Activated CD4-positive, alpha-beta T cell treated with anti-CD3 and anti-CD28 coated beads for 36 hours (primary cell): ENCODE results near the gene LMBR1L. TPM values are rescaled to one million over a fixed set of nuclear protein-coding genes. Genes with fewer than 3 reads are reported as not detected.
"Not testable (repeated sequence)": the region's sequence is repeated elsewhere in the genome, so short reads cannot be mapped to it uniquely, and the experiment has no call there.

Experiments used
- ATAC-seq: fragments of 200-7000 bp; cut with Tn5 transposase; one replicate; pipeline ENCODE4 v1.10.0; 2021; ENCODE audit warnings: mild to moderate bottlenecking, moderate library complexity
- CTCF ChIA-PET: fragments of 350-600 bp; sonication (Branson Sonifier 250); formaldehyde crosslinking; loops from one replicate; lab custom pipeline; 2021; ENCODE audit warnings: antibody characterized with exemption; lab: Charles Lee
- POLR2A ChIA-PET: fragments of 350-600 bp; sonication (Branson Sonifier 250); formaldehyde crosslinking; loops from one replicate; lab custom pipeline; 2021; ENCODE audit warnings: antibody characterized with exemption, inconsistent platforms; lab: Charles Lee
- DNase-seq: peaks from one replicate; pipeline ENCODE4 v3.0.0-alpha.2; 2020
- H3K27ac Mint-ChIP-seq: one replicate; pipeline ENCODE4 v1.8.0; 2021; ENCODE audit warnings: mixed read lengths
- H3K27me3 Mint-ChIP-seq: one replicate; pipeline ENCODE4 v1.8.0; 2021; ENCODE audit warnings: mixed read lengths
- H3K36me3 Mint-ChIP-seq: one replicate; pipeline ENCODE4 v1.8.0; 2021; ENCODE audit warnings: low read depth, mixed read lengths
- H3K4me1 Mint-ChIP-seq: one replicate; pipeline ENCODE4 v1.8.0; 2021; ENCODE audit warnings: mixed read lengths
- H3K4me3 Mint-ChIP-seq: one replicate; pipeline ENCODE4 v1.8.0; 2021; ENCODE audit warnings: mild to moderate bottlenecking, moderate library complexity, mixed read lengths
- H3K9me3 Mint-ChIP-seq: one replicate; pipeline ENCODE4 v1.8.0; 2021; ENCODE audit warnings: low read depth, mixed read lengths
- intact Hi-C, 2 experiments: fragments of 100-400 bp; cut with DNase I in 1 of 2; cut with micrococcal nuclease in 1 of 2; formaldehyde crosslinking; loops; one replicate each; pipeline versions ENCODE4 v1.14.2 to v1.15.1; 2022 to 2024; cut with DNase I, micrococcal nuclease
- total RNA-seq, 2 experiments: library from RNA; stranded (reverse); gene quantifications; one replicate each; pipeline ENCODE4 v1.2.3, GENCODE V29; 2021

The LMBR1L gene
- total RNA-seq, 2 experiments from 2014 or later = 45.0 to 48.0 TPM

DNA sequence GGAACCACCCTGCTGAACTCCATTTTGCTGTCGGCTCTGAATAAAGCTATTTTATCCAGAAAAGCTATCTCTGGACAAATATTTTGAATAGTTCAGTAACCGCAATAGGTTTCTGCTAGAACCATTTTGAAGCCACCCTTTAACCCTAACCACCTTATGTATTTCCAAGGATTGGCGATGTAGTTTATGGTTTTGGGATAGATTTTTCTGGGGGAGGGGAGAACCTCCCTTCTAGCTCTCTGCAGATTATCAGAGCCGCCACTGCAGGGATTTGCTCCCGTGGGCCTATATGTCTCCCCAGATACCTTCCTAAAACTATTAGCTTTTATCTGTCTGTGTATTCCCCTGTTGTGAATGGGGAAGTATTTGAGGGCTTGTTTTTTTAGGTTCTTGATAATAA, 22.4 kb upstream of the LMBR1L start:
- ChIA-PET POLR2A (interaction anchor here (4.2 kb wide), 1 partner anchor 55 kb away, joined by 47 read pairs; the partner anchor contains the start of gene TUBA1A), CTCF (interaction anchor here (0.6 to 3.0 kb wide), 10 partner anchors 8 to 280 kb away, joined by 3 to 20 read pairs (median 4); partner anchors contain the start of genes LMBR1L and SPATS2)
- H3K4me1 Mint-ChIP-seq = peaks cover 33% of the 10 kb centered on the region
- intact Hi-C loops = loop anchor here (5.0 to 10.0 kb wide), 5 partner anchors 71 to 936 kb away; partner anchors contain the start of genes CCNT1 (in 1 of the 2), KMT2D (in 1 of the 2), TROAP (in 1 of the 2) and TUBA1C (in 1 of the 2)
- H3K4me3 Mint-ChIP-seq = peak overlapping the region; percentile 99
- H3K36me3 Mint-ChIP-seq = peaks cover 31% of the 10 kb centered on the region
- no peak overlapping the region for H3K27ac Mint-ChIP-seq
- DNase-seq (no peak), ATAC-seq (no peak)
- no peaks in the 10 kb centered on the region for H3K9me3 Mint-ChIP-seq
- no peaks in the 10 kb centered on the region for H3K27me3 Mint-ChIP-seq

DNA sequence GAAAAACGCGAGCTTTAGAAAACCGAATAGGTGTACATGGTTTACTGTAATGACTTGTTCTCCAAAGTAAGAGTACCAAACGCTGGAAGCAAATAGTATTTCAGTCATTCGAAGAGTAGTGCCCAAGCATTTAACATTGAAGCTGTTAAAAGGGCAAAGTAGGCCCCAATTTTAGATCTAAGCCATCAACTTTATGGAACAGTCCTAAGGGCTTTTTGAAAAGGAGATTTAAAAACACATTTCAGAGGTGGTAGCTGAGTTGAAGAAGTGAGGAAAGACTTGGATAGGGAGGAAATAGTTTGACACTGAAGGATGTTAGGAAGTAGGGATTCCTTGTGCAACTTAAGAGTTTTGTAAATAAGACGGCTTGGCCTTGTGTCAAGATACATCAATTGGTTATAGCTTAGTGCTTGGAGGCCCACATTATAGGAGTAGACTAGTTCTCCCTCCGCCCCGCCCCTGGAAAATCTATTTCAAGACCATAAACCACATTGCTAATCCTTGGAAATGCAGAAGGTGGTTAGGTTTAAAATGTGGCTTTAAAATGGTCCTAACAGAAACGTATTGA, 21.3 kb upstream of the LMBR1L start:
- H3K27me3 Mint-ChIP-seq = no peaks in the 10 kb centered on the region
- peaks cover 39% of the 10 kb centered on the region for H3K36me3 Mint-ChIP-seq
- CTCF ChIA-PET = interaction anchor here (0.5 to 3.0 kb wide), 12 partner anchors 20 to 190 kb away, joined by 3 to 20 read pairs (median 4); partner anchors contain the start of genes LMBR1L and TROAP
- peaks cover 43% of the 10 kb centered on the region for H3K4me1 Mint-ChIP-seq
- H3K9me3 Mint-ChIP-seq = no peaks in the 10 kb centered on the region
- ATAC-seq (peak; percentile 2), DNase-seq (no peak)
- peak overlapping the region; percentile 99 for H3K4me3 Mint-ChIP-seq
- intact Hi-C loops = loop anchor here (1.0 to 10.0 kb wide), 17 partner anchors 43 to 935 kb away; partner anchors contain the start of genes CCNT1 (in 2 of the 2), TROAP (in 2 of the 2), ARF3 (in 1 of the 2) and DDX23 (in 1 of the 2)
- POLR2A ChIA-PET = interaction anchor here (0.7 to 4.2 kb wide), 15 partner anchors 15 to 280 kb away, joined by 3 to 47 read pairs (median 5); partner anchors contain the start of genes DDX23, DHH, FKBP11 and LMBR1L
- H3K27ac Mint-ChIP-seq = peak overlapping the region; percentile 92

DNA sequence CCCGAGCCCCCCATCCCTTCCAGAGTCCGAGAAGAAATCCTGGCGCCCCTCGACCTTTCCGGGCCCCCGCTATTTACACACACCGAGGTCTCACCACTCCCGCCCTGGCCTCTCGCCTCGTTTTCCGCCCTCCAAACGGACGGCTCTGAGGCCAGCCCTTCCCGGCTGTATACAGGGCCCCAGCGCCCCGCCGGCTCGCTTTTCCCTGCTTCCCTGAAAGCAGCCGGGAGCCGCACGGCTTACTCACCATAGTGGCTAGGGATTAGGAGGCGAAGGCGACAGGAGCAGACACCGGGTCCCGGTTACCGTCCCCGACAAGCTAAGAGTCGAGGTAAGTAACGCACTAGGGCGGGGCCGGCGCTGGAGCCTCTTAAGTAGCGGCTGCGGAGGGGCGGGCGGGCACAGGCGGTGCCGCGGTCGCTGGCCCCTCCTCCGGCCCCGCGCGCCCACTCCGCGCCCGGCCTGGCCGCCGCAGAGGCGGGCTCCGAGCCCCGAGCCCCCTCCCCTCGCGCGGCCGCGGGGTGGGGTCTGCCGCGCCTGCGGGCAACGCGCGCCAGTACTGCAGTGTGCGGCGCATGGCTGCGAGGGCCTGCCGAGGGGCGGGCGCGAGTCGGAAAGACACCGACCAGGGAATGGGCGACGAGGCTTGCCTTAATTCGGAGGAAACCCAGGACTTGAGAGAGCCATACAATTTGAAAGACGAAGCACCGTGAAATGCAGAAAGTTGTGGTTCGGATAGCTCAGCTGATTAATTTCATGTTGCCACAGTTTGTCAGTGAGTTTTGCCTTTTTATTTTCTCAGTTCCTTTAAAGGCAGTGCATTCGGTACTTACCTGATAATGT, 20.6 kb upstream of the LMBR1L start, which contains the start of gene TUBA1B:
TSS of gene TUBA1B (minus strand) at position 345 of the 843 bp plus-strand sequence. CDS start at position 250, 95 bp downstream.
- H3K9me3 Mint-ChIP-seq = no peaks in the 10 kb centered on the region
- peak within 1 kb of the TSS; percentile 97 for H3K27ac Mint-ChIP-seq
- H3K36me3 Mint-ChIP-seq = peaks cover 40% of the 10 kb centered on the region
- intact Hi-C loops = loop anchor here (1.0 to 10.0 kb wide), 17 partner anchors 42 to 934 kb away; partner anchors contain the start of genes CCNT1 (in 2 of the 2), TROAP (in 2 of the 2), ARF3 (in 1 of the 2) and DDX23 (in 1 of the 2)
- POLR2A ChIA-PET = interaction anchor here (0.6 to 4.2 kb wide), 29 partner anchors 14 to 279 kb away, joined by 3 to 47 read pairs (median 4); partner anchors contain the start of genes ARF3, DDX23, DHH and FKBP11
- peak within 1 kb of the TSS; percentile 99 for H3K4me3 Mint-ChIP-seq
- peaks cover 44% of the 10 kb centered on the region for H3K4me1 Mint-ChIP-seq
- no peaks in the 10 kb centered on the region for H3K27me3 Mint-ChIP-seq
- peak; percentile 82 for ATAC-seq
- DNase-seq = peak; percentile 95
- CTCF ChIA-PET = interaction anchor here (0.5 to 3.0 kb wide), 22 partner anchors 10 to 458 kb away, joined by 3 to 20 read pairs (median 4); partner anchors contain the start of genes LMBR1L, RHEBL1, TROAP and TUBA1A

DNA sequence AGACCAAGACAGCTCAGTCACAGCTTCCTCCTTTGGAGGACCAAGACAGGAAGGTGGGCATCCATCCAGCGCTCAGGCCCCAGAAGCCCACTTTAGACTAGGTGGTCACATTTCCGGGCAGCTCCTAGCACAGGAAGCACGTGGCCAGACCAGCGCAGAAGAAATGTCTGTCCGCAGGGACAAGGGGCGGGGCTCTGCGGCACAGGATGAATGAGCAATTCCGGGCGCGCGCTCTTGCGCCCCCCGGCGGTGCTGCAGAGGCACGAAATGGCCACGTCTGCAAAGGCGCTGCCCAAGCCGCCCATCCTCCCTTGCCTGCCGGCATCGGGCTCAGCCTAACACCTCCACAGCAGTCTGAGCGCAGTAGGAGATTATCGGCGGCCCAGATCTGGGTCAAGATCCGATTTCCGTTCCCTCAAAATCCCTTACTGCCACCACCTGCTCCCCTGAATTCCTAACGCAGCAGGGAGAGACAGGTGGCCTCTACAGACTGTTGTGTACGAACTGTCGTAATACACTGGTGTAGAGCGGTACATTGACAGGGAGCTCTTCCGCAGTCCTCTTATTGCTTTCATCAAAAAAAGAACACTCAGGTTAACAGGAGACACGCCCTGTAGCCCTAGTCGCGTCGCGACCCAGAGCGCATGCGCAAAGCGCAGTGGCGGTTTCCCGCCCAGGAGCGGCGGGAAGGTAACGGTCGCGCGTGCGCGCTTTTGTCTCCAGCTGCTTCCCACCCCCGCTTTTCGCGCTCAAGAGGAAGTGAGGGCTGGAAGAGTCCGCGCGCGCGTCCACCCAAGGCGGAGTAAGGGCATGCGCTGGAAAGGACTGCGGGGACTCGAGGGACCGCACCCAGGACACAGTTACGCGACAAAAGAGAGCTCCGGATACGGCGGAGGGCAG, 19.8 kb upstream of the LMBR1L start:
- ChIA-PET CTCF (interaction anchor here (0.5 to 3.0 kb wide), 25 partner anchors 9 to 192 kb away, joined by 3 to 20 read pairs (median 4); partner anchors contain the start of genes LMBR1L, RHEBL1, TROAP and TUBA1A), POLR2A (interaction anchor here (0.6 to 4.2 kb wide), 26 partner anchors 13 to 597 kb away, joined by 3 to 47 read pairs (median 5); partner anchors contain the start of genes DHH, KMT2D, LMBR1L and RHEBL1)
- peaks cover 44% of the 10 kb centered on the region for H3K4me1 Mint-ChIP-seq
- H3K4me3 Mint-ChIP-seq = peak overlapping the region; percentile 99
- H3K27ac Mint-ChIP-seq = peak overlapping the region; percentile 97
- DNase-seq = peak; percentile 96
- H3K9me3 Mint-ChIP-seq = no peaks in the 10 kb centered on the region
- H3K27me3 Mint-ChIP-seq = no peaks in the 10 kb centered on the region
- intact Hi-C loops = loop anchor here (1.0 to 10.0 kb wide), 22 partner anchors 19 to 933 kb away; partner anchors contain the start of genes CCNT1 (in 2 of the 2), KMT2D (in 2 of the 2), TROAP (in 2 of the 2) and ARF3 (in 1 of the 2)
- ATAC-seq = peak; percentile 58
- peaks cover 40% of the 10 kb centered on the region for H3K36me3 Mint-ChIP-seq

DNA sequence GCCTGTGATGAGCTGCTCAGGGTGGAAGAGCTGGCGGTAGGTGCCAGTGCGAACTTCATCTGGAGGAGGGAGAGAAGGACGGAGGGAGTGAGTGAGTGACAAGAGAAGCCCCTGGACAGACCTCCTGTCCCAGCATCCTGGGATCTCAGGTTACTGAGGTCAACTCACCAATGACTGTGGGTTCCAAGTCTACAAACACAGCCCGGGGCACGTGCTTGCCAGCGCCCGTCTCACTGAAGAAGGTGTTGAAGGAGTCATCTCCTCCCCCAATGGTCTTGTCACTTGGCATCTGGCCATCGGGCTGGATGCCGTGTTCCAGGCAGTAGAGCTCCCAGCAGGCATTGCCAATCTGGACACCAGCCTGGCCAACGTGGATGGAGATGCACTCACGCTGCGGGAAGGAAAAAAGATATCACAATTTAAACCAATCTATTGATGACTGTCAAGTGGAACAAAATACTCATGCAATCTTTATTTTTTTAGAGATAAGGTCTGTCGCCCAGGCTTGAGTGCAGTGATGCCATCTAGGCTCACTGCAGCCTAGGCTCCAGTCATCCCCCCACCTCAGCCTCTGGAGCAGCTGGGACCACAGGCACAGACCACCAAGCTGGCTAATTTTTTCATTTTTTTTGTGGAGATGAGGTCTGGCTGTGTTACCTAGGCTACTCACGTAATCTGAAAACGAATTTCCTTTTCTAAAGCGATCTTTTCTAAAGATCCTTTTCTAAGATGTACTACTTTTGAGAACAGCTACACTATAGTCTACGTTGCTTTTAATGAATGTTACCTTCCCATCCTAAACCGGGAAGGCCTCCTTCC, 18.9 kb upstream of the LMBR1L start:
- POLR2A ChIA-PET = interaction anchor here (1.3 to 4.2 kb wide), 8 partner anchors 19 to 193 kb away, joined by 4 to 47 read pairs (median 7); partner anchors contain the start of genes LMBR1L, RHEBL1, TROAP and TUBA1A
- Mint-ChIP-seq H3K27ac (peak overlapping the region; percentile 97), H3K4me1 (peaks cover 44% of the 10 kb centered on the region), H3K4me3 (peak overlapping the region; percentile 99), H3K27me3 (no peaks in the 10 kb centered on the region), H3K9me3 (no peaks in the 10 kb centered on the region), H3K36me3 (peaks cover 40% of the 10 kb centered on the region)
- CTCF ChIA-PET = interaction anchor here (0.7 to 2.1 kb wide), 16 partner anchors 9 to 107 kb away, joined by 3 to 10 read pairs (median 4); partner anchors contain the start of genes LMBR1L, RHEBL1 and TUBA1A
- intact Hi-C loops = loop anchor here (1.0 to 10.0 kb wide), 15 partner anchors 18 to 932 kb away; partner anchors contain the start of genes CCNT1 (in 2 of the 2), KMT2D (in 2 of the 2), DDX23 (in 1 of the 2) and LMBR1L (in 1 of the 2)
- ATAC-seq (no peak), DNase-seq (peak; percentile 20)

DNA sequence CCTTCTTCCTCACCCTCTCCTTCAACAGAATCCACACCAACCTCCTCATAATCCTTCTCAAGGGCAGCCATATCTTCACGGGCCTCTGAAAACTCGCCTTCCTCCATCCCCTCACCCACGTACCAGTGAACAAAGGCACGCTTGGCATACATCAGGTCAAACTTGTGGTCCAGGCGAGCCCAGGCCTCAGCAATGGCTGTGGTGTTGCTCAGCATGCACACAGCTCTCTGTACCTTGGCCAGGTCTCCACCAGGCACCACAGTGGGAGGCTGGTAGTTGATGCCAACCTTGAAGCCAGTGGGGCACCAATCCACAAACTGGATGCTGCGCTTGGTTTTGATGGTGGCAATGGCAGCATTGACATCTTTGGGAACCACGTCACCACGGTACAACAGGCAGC, 17.3 kb upstream of the LMBR1L start:
- DNase-seq, H3K27me3 Mint-ChIP-seq: not testable (repeated sequence)
- CTCF ChIA-PET = interaction anchor here (0.8 to 1.4 kb wide), 4 partner anchors 17 to 39 kb away, joined by 3 to 7 read pairs (median 4); partner anchors contain the start of gene LMBR1L

DNA sequence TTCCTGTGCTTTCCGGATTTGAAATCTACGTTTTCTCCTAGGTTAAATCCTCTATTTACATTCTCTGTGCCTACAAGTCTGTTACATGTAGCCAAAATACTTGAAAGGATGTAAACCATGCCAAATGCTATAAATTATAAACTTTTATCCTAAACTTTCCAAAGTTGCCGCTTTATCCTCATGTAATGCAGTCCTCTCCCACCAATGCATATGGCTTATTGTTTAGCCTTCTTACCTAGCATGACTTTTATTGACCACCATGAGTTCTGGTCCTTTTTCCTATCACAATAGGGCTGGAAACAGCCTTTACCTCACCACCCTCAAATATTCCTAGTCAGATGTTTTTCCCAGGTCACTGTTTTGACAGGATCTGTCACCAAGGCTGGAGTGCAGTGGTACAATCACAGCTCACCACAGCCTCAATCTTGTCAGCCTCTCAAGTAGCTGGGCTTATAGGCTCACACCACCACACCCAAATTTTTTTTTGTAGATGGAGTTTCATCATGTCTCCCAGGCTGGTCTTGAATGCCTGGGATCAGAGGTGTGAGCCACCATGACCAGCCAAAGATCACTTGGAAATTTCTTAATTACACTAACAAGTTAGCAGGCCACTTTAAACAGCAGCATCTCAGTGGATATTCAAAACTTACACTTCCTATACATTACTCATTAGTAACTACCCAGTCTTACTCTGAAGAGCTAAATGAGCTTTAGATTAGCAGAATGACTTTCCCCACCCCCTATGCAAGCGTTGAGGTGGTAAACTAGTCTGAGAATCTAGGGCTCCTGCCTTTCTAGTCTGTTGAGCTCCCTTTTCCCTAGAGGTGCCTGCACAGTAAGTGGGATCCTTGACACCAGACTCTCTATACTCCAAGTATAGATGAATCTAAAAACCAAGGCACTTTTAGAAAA, 16.5 kb upstream of the LMBR1L start:
- Mint-ChIP-seq H3K36me3 (peaks cover 40% of the 10 kb centered on the region), H3K4me1 (peaks cover 27% of the 10 kb centered on the region), H3K4me3 (peak overlapping the region; percentile 99), H3K9me3 (no peaks in the 10 kb centered on the region), H3K27me3 (no peaks in the 10 kb centered on the region), H3K27ac (peak overlapping the region; percentile 79)
- ChIA-PET CTCF (interaction anchor here (0.6 to 1.4 kb wide), 5 partner anchors 16 to 57 kb away, joined by 3 to 7 read pairs (median 4); partner anchors contain the start of genes LMBR1L and RHEBL1), POLR2A (interaction anchor here (0.9 to 1.9 kb wide), 4 partner anchors 17 to 69 kb away, joined by 4 to 6 read pairs (median 4); partner anchors contain the start of genes DHH and LMBR1L)
- intact Hi-C loops = no loop called here
- DNase-seq (peak; percentile 21), ATAC-seq (no peak)

More for the DNA sequence above, 17.3 kb upstream of the LMBR1L start:
- intact Hi-C loops, H3K9me3 Mint-ChIP-seq, ATAC-seq: not testable (repeated sequence)
- Mint-ChIP-seq H3K36me3 (peaks cover 40% of the 10 kb centered on the region), H3K4me3 (peak overlapping the region; percentile 99), H3K4me1 (peaks cover 34% of the 10 kb centered on the region), H3K27ac (peak overlapping the region; percentile 79)
- POLR2A ChIA-PET = interaction anchor here (0.9 to 1.9 kb wide), 3 partner anchors 18 to 70 kb away, joined by 4 to 6 read pairs (median 4); partner anchors contain the start of gene LMBR1L

DNA sequence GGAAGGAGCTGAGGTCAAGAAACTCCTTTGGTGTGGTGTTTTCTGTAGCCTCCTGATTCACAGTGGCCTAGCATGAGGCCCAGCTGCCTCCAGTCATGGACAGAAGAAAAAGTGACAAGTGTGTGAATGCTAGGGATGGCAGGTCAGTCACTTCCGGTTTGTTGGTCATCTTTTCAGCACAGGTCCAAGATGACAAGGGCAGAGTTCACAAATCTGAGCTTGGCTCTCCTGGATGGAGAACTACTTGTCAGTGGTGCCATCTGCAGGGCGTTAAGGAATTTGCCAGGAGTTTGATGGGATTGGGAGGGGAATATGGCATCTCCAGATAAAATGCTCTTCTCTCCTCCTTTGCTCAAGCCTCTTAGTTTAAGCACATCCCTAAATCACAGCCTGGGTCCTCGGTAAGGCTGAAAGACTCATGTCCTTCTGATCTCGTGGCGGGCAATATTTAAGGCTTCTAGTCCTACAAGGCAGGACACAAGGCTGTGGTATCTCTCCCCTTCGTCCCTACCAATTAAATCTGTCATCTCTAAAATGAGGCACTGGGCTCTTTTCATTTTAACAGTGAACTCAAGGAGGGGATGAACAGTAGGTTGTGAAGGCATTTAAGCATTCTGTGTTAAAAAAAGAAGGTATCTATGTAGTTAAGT, 10.5 kb upstream of the LMBR1L start:
- POLR2A ChIA-PET = no interaction called here

More for the DNA sequence above, 10.5 kb upstream of the LMBR1L start:
- Mint-ChIP-seq H3K36me3 (no peaks in the 10 kb centered on the region), H3K27ac (no peak overlapping the region), H3K4me3 (no peak overlapping the region), H3K9me3 (no peaks in the 10 kb centered on the region), H3K4me1 (no peaks in the 10 kb centered on the region), H3K27me3 (no peaks in the 10 kb centered on the region)
- ATAC-seq (peak; percentile 38), DNase-seq (no peak)
- CTCF ChIA-PET = interaction anchor here (0.9 to 2.0 kb wide), 7 partner anchors 9 to 57 kb away, joined by 3 to 7 read pairs (median 4); partner anchors contain the start of gene RHEBL1
- intact Hi-C loops = no loop called here
